T47D (cell line): Measurements from ENCODE around the gene RAI1.
A peak's percentile ranks its signal among the peaks of the same experiment; 100 is the strongest.

Experiments
- DNase-seq, 2 experiments: peaks; one replicate each; pipeline versions ENCODE4 v3.0.0 to v3.0.0-alpha.2; 2011 to 2012; ENCODE audit warnings: low read depth in 1 of 2, low spot score in 1 of 2
- JUND ChIP-seq: IDR thresholded peaks from 2 replicates; pipeline ENCODE4 v1.6.1; 2012; ENCODE audit warnings: low read depth
- in situ Hi-C: cut with HindIII; loops from 2 replicates; pipeline ENCODE4 v1.10.0; 2016; ENCODE audit warnings: low sequenced_read_pairs, low pct_unique_long_range_greater_than_20kb

Gene RAI1

GRCh38 chr17:17691468-17692263, 10.4 kb downstream of the RAI1 start:
- DNase-seq: peak in 1 of 2 experiments; percentile 56
- in situ Hi-C loops: no loop called here
- TF ChIP-seq JUND: no peak

- DNase-seq: no peak
- in situ Hi-C loops: no loop called here
- TF ChIP-seq JUND: no peak
These were observed 11.3 kb downstream of the RAI1 start for GRCh38 chr17:17692353-17693252.

GRCh38 chr17:17693253-17694168, 12.3 kb downstream of the RAI1 start:
- TF ChIP-seq JUND: no peak
- peak in 1 of 2 experiments; percentile 90 for DNase-seq
- in situ Hi-C loops: no loop called here

DNA sequence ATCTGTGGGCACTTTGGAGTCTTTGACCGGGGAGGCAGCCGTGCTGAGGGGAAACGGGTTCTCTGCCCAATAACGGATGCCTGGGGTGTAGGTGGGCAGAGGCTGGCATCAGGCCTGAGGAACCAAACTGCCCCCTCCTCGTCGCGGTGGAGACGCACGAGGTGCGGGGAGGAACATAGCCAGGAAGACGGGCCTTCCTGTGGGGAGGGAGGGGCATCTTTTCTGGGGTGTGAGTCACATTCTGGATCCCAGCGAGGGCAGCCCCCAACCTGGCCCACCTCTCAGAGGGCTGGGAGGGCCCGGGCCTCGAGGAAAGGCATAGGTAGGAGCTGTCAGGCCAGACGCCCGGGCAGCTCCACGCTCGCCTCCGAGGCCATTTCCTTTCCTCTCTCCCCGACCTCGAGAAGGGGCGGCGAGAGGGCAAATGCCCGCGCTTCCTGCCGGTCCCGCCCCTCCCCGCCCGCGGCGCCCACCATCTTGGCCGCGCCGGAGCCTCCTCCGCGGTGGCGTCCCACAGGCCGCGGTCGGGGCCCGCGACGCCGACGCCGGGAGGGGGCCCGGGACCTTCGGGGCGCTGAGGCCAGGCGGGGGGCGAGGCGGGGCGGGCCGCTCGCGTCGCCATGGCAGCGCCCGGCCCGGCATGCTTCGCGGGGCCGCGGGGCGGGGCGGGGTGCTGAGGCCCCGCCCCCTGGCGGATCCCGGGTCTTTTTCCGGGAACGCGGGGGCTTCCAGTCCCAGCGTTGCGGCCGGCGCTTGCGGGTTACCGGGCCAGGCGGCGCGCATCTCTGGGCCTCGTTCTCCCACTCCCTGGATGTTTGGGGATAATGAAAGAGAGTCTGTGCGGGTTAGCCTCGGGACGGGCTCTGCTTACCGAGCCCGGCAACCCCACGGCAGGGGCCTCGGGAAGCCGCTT, 13.2 kb downstream of the RAI1 start:
- no peak for TF ChIP-seq JUND
- in situ Hi-C loops: no loop called here
- peak in 1 of 2 experiments; percentile 67 for DNase-seq

GRCh38 chr17:17696085-17696484, 14.8 kb downstream of the RAI1 start:
- in situ Hi-C loops: no loop called here

DNA sequence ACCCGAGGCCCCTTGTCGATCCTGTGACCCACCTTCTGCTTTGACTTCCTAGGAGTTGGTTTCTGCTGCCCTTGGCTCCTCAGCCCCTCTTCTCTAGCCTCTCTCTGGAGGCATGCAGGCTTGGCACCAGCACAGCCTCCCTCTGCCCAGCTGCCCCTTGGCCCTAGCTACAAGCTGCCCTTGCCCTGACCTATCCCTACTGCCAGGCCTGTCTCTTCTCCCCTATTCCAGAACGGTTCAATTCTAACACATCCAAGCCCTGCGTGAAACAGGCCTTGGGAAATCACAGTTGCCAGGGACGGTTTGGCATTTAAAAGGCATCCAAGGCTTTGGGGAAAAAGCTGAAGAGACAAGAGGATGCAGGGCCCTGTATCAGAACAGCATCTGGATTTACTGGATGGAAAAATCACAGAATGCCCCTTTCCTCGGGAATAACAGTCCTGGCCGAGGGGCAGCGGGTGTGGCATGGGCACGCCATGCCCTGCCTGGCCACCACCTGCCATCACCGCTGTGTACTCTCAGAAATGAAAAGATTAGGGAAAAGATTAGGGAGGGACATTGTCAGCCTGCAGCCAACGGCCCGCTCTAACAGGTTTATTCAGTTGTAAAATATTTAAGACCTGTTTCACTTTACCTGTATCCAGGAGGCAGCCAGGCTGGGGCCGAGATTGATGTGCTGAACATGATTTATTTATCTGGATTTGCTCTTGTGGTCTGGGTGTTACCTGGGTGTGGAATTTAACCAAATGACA, 15.8 kb downstream of the RAI1 start:
- in situ Hi-C loops: no loop called here
- peak; percentile 76 to 79 for DNase-seq
- TF ChIP-seq JUND: no peak

More at GRCh38 chr17:17696085-17696484, 14.8 kb downstream of the RAI1 start:
- no peak for TF ChIP-seq JUND
- DNase-seq: no peak

GRCh38 chr17:17698371-17698770, 17.1 kb downstream of the RAI1 start:
- in situ Hi-C loops: no loop called here
- no peak for TF ChIP-seq JUND
- no peak for DNase-seq

GRCh38 chr17:17698869-17699351, 17.7 kb downstream of the RAI1 start:
- no peak for DNase-seq
- no peak for TF ChIP-seq JUND
- in situ Hi-C loops: no loop called here

GRCh38 chr17:17699491-17699890, 18.2 kb downstream of the RAI1 start:
- in situ Hi-C loops: no loop called here
- DNase-seq: no peak

GRCh38 chr17:17700251-17700969, 19.2 kb downstream of the RAI1 start:
- DNase-seq: no peak
- no peak for TF ChIP-seq JUND
- in situ Hi-C loops: no loop called here

More at GRCh38 chr17:17699491-17699890, 18.2 kb downstream of the RAI1 start:
- TF ChIP-seq JUND: no peak
